OCI-LY7 (cell line): Measurements from ENCODE around the gene PDILT. TPM values are rescaled to one million over a fixed set of nuclear protein-coding genes. Genes with fewer than 3 reads are reported as not detected.

Experiments
- BruUV-seq: library from RNA; stranded (reverse); fragments of 400-500 nt; replicated peaks from 2 replicates; lab custom pipeline; 2021; lab: Mats Ljungman, UMichigan
- CTCF ChIA-PET: fragments of 300-600 bp; sonication (Branson Sonifier 250); formaldehyde crosslinking; loops from one replicate; lab custom pipeline; 2022; ENCODE audit warnings: antibody characterized with exemption; ENCODE audit not compliant: unreplicated experiment; lab: Charles Lee
- POLR2A ChIA-PET: fragments of 300-600 bp; sonication (Branson Sonifier 250); formaldehyde crosslinking; loops from one replicate; lab custom pipeline; 2022; ENCODE audit warnings: antibody characterized with exemption; lab: Charles Lee
- DNase-seq: peaks from one replicate; pipeline ENCODE4 v3.0.0-alpha.2; 2015; ENCODE audit warnings: low spot score
- H2AFZ ChIP-seq: fragments of 200-600 bp; sonication (generic), shearing (Covaris generic); 2 replicates; pipeline ENCODE4 v1.6.1; 2014; ENCODE audit warnings: mild to moderate bottlenecking, antibody characterized with exemption, low read length, moderate library complexity
- H3K27ac ChIP-seq: fragments of 200-600 bp; sonication (generic); 2 replicates; pipeline ENCODE4 v1.5.1; 2014; ENCODE audit warnings: mixed run types, low read depth, mild to moderate bottlenecking, moderate library complexity, low read length, inconsistent platforms; ENCODE audit not compliant: poor library complexity, severe bottlenecking
- H3K36me3 ChIP-seq: fragments of 200-600 bp; sonication (generic); 2 replicates; pipeline ENCODE4 v1.6.1; 2014; ENCODE audit warnings: mild to moderate bottlenecking, antibody characterized with exemption, low read length, moderate library complexity, mixed read lengths; ENCODE audit not compliant: insufficient read depth
- H3K4me1 ChIP-seq: fragments of 200-600 bp; sonication (generic); 2 replicates; pipeline ENCODE4 v1.5.1; 2014; ENCODE audit warnings: mild to moderate bottlenecking, low read length; ENCODE audit not compliant: insufficient read depth, poor library complexity, severe bottlenecking
- H3K4me2 ChIP-seq: fragments of 200-600 bp; sonication (generic); 2 replicates; pipeline ENCODE4 v1.6.1; 2014; ENCODE audit warnings: mild to moderate bottlenecking, low read length
- H3K4me3 ChIP-seq: fragments of 200-600 bp; sonication (generic); 2 replicates; pipeline ENCODE4 v1.5.1; 2014; ENCODE audit warnings: mild to moderate bottlenecking, low read depth, low read length; ENCODE audit not compliant: poor library complexity, severe bottlenecking
- H3K79me2 ChIP-seq: fragments of 200-600 bp; sonication (generic); 2 replicates; pipeline ENCODE4 v1.6.1; 2016; ENCODE audit warnings: low read depth, mild to moderate bottlenecking, low read length, moderate library complexity, mixed read lengths; ENCODE audit not compliant: insufficient read depth
- H3K9me2 ChIP-seq: fragments of 200-600 bp; sonication (generic); 2 replicates; pipeline ENCODE4 v1.6.1; 2016; ENCODE audit warnings: mild to moderate bottlenecking, low read length, mixed read lengths; ENCODE audit not compliant: insufficient read depth
- H3K9me3 ChIP-seq: fragments of 200-600 bp; sonication (generic); 2 replicates; pipeline ENCODE4 v1.6.1; 2014; ENCODE audit warnings: mild to moderate bottlenecking, mixed run types, low read length, mixed read lengths
- H4K20me1 ChIP-seq: fragments of 200-600 bp; sonication (generic); 2 replicates; pipeline ENCODE4 v1.6.1; 2014; ENCODE audit warnings: mild to moderate bottlenecking, antibody characterized with exemption, low read length, moderate library complexity, mixed read lengths; ENCODE audit not compliant: insufficient read depth
- CTCF ChIP-seq: fragments of 200-600 bp; sonication (generic); conservative IDR thresholded peaks from 2 replicates; pipeline ENCODE4 v1.5.1; 2014; ENCODE audit warnings: mild to moderate bottlenecking, antibody characterized with exemption, low read length, moderate library complexity, mixed read lengths
- EZH2phosphoT487 ChIP-seq: fragments of 200-600 bp; sonication (generic); IDR thresholded peaks from 2 replicates; pipeline ENCODE4 v1.6.1; 2018; ENCODE audit warnings: low read depth, borderline replicate concordance, mild to moderate bottlenecking, mixed run types, antibody characterized with exemption, low read length, moderate library complexity, mixed read lengths
- intact Hi-C: fragments of 100-400 bp; cut with micrococcal nuclease; formaldehyde crosslinking; loops from one replicate; pipeline ENCODE4 v1.10.0; 2022; ENCODE audit not compliant: unreplicated experiment
- total RNA-seq, 2 experiments: library from RNA; depleted of rRNA in 1 of 2; stranded (reverse); fragments of >200 nt in 1 of 2; shearing (Covaris generic) in 1 of 2; gene quantifications; 2 replicates each; pipeline ENCODE4 v1.2.3, GENCODE V29; 2014 to 2022

The PDILT gene
- total RNA-seq, 2 experiments from 2014 or later = not detected

- no peak for DNase-seq
- intact Hi-C loops = no loop called here
- Histone ChIP-seq H3K9me3 (no peaks in the 10 kb centered on the region), H3K9me2 (no peaks in the 10 kb centered on the region), H3K4me2 (no peak overlapping the region), H2AFZ (no peak overlapping the region), H3K27ac (no peak overlapping the region), H3K4me3 (no peak overlapping the region), H3K36me3 (no peaks in the 10 kb centered on the region), H3K4me1 (no peaks in the 10 kb centered on the region), H4K20me1 (no peaks in the 10 kb centered on the region), H3K79me2 (no peaks in the 10 kb centered on the region)
- TF ChIP-seq CTCF (no peak), EZH2phosphoT487 (no peak)
- no TSS peak for BruUV-seq
- ChIA-PET POLR2A (interaction anchor here (0.9 kb wide), 1 partner anchor 142 kb away, joined by 7 read pairs; no protein-coding TSS in a partner anchor), CTCF (no interaction called here)
Measured at GRCh38 chr16:20323591-20324117, 80.9 kb downstream of the PDILT start.

GRCh38 chr16:20322696-20323095, 81.8 kb downstream of the PDILT start:
- POLR2A ChIA-PET = interaction anchor here (0.9 kb wide), 1 partner anchor 141 kb away, joined by 7 read pairs; no protein-coding TSS in a partner anchor

More at GRCh38 chr16:20322696-20323095, 81.8 kb downstream of the PDILT start:
- Histone ChIP-seq H3K27ac (no peak overlapping the region), H3K4me2 (no peak overlapping the region), H3K79me2 (no peaks in the 10 kb centered on the region), H2AFZ (no peak overlapping the region), H3K4me3 (no peak overlapping the region), H4K20me1 (no peaks in the 10 kb centered on the region), H3K9me3 (no peaks in the 10 kb centered on the region), H3K4me1 (no peaks in the 10 kb centered on the region), H3K36me3 (no peaks in the 10 kb centered on the region), H3K9me2 (no peaks in the 10 kb centered on the region)
- BruUV-seq = no TSS peak
- CTCF ChIA-PET = no interaction called here
- no peak for DNase-seq
- TF ChIP-seq EZH2phosphoT487 (no peak), CTCF (no peak)
- intact Hi-C loops = no loop called here
